ENCODE results near the gene CDH4.

CDH4 gene

GRCh38 chr20:61595216-61595615, 343.2 kb downstream of the CDH4 start:
- POLR2A ChIA-PET = no interaction called here
- TF ChIP-seq CTCF (IDR thresholded peaks at IDR 0.05; ENCODE audit: control extremely low read depth, extremely low read depth, low read depth, missing control alignments) = no peak
- no peak for DNase-seq (ENCODE audit: extremely low spot score)
- CTCF ChIA-PET = no interaction called here

- POLR2A ChIA-PET = no interaction called here
- CTCF ChIA-PET = no interaction called here
- DNase-seq (ENCODE audit: extremely low spot score) = no peak
- no peak for TF ChIP-seq CTCF (IDR thresholded peaks at IDR 0.05; ENCODE audit: control extremely low read depth, extremely low read depth, low read depth, missing control alignments)
Observed at GRCh38 chr20:61596687-61597330, 344.7 kb downstream of the CDH4 start.

DNA sequence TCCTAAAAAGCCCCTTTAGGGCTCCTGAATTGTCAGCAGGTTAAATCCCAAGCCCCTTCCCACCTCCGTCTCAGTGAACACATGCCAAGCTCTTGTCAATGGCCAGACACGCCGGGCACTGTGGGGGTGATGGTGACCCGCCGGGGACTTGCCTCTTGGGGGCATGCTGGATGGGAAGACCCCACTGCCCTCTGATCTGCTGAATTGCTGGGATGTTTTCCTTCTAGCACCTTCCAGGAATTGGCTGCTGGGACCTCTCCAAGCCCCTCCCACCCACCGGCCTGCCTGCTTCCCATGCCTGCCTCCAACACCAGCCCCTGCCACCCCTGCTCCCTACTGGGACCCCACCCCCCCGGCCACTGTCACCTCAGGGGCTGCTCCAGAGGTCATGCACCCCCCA, 345.9 kb downstream of the CDH4 start:
- ChIA-PET POLR2A (no interaction called here), CTCF (no interaction called here)
- no peak for DNase-seq (ENCODE audit: extremely low spot score)
- TF ChIP-seq CTCF (IDR thresholded peaks at IDR 0.05; ENCODE audit: control extremely low read depth, extremely low read depth, low read depth, missing control alignments) = no peak

GRCh38 chr20:61598586-61598985, 346.5 kb downstream of the CDH4 start:
- CTCF ChIA-PET = no interaction called here
- TF ChIP-seq CTCF (IDR thresholded peaks at IDR 0.05; ENCODE audit: control extremely low read depth, extremely low read depth, low read depth, missing control alignments) = no peak
- DNase-seq (ENCODE audit: extremely low spot score) = no peak
- POLR2A ChIA-PET = no interaction called here

DNA sequence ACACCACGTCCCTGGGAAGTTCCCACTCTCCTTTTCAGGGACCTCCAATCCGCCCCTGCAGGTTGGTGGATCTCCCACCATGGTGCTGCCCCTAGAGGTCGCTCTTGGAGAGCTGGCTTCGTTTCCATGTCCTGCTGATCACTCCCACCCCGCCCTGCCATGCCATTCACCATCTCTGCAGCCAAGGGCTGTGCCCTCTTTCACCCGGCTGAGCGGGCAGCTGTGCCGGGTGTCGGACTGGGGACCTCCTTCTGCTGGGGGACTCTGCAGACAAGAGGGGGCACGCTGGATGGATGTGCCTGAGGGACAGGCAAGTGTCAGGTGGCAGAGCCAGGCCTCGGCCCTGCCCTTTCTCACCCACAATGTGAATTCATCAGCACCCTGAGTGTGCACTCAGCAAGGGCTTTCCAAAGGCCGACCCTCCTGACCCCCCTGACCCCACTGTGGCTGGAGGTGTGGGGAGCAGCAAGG, 347.0 kb downstream of the CDH4 start:
- ChIA-PET POLR2A (no interaction called here), CTCF (no interaction called here)
- TF ChIP-seq CTCF (IDR thresholded peaks at IDR 0.05; ENCODE audit: control extremely low read depth, extremely low read depth, low read depth, missing control alignments) = no peak
- DNase-seq (ENCODE audit: extremely low spot score) = no peak

DNA sequence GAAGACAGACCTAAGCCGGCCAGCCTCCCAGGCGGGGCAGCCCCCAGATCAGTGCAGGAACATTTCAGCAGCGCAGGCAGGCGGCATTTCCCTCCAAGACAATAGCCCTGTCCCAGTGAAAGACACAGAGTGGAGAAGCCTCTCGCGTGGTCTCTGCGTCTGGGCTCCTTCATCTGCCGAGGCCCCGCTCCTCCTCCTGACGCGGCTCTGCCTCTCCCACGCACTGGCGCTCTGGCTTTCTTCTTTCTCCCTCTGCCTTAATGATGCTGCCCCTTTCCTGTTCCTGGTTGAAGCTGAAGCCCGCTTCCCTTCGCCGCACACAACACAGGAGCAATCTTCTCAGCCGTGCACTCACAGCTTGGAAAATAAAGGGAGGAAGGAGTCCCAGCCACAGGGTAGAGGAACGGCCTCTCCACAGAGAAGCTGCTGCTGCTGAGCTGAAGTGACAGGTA, 347.5 kb downstream of the CDH4 start:
- ChIA-PET POLR2A (no interaction called here), CTCF (no interaction called here)
- no peak for TF ChIP-seq CTCF (IDR thresholded peaks at IDR 0.05; ENCODE audit: control extremely low read depth, extremely low read depth, low read depth, missing control alignments)
- no peak for DNase-seq (ENCODE audit: extremely low spot score)
